ENCODE measurements around the gene HSD11B2.

Gene HSD11B2

GRCh38 chr16:67415872-67416793 lies 14.8 kb upstream of the HSD11B2 start, which contains the start of gene ZDHHC1:
TSS of gene ZDHHC1 (minus strand) at chr16:67416477. CDS start at chr16:67407775, 8,702 bp downstream.
- peak; percentile 60 for DNase-seq

- no peak for DNase-seq
These were observed 13.4 kb upstream of the HSD11B2 start for GRCh38 chr16:67417333-67418061.

- DNase-seq: no peak
These were observed 11.4 kb upstream of the HSD11B2 start for GRCh38 chr16:67419502-67419901.

GRCh38 chr16:67419931-67420330 lies 11.0 kb upstream of the HSD11B2 start:
- no peak for DNase-seq

- DNase-seq: no peak
These were observed 9.9 kb upstream of the HSD11B2 start for GRCh38 chr16:67421030-67421429.

- no peak for DNase-seq
These were observed 7.9 kb upstream of the HSD11B2 start for GRCh38 chr16:67423015-67423414.

- DNase-seq: no peak
These were observed 7.2 kb upstream of the HSD11B2 start for GRCh38 chr16:67423611-67424260.

GRCh38 chr16:67424261-67424615 lies 6.7 kb upstream of the HSD11B2 start:
- no peak for DNase-seq

GRCh38 chr16:67425061-67425460 lies 5.9 kb upstream of the HSD11B2 start:
- no peak for DNase-seq

- DNase-seq: no peak
These were observed 5.3 kb upstream of the HSD11B2 start for GRCh38 chr16:67425580-67425979.

- DNase-seq: no peak
These were observed 4.9 kb upstream of the HSD11B2 start for GRCh38 chr16:67426022-67426421.

- no peak for DNase-seq
These were observed 4.0 kb upstream of the HSD11B2 start for GRCh38 chr16:67426950-67427349.

- peak; percentile 62 for DNase-seq
These were observed 2.7 kb upstream of the HSD11B2 start for GRCh38 chr16:67428146-67428731.

- DNase-seq: no peak
These were observed 1.7 kb upstream of the HSD11B2 start for GRCh38 chr16:67429053-67429798.

GRCh38 chr16:67429799-67430503 lies 970 bp upstream of the HSD11B2 start:
- no peak for DNase-seq

- DNase-seq: peak; percentile 48
These were observed 381 bp upstream of the HSD11B2 start for GRCh38 chr16:67430504-67430976.

GRCh38 chr16:67431775-67432505 lies 1.0 kb downstream of the HSD11B2 start:
- DNase-seq: no peak

GRCh38 chr16:67432506-67432890 lies 1.6 kb downstream of the HSD11B2 start:
- no peak for DNase-seq

GRCh38 chr16:67433131-67433719 lies 2.3 kb downstream of the HSD11B2 start:
- no peak for DNase-seq

GRCh38 chr16:67435758-67436164 lies 4.8 kb downstream of the HSD11B2 start:
- no peak for DNase-seq
